GM18519 (cell line): ENCODE results near the gene CT45A7.
"Not testable (repeated sequence)": the region's sequence is repeated elsewhere in the genome, so short reads cannot be mapped to it uniquely, and the experiment has no call there.

Experiments
- ATAC-seq: cut with Tn5 transposase; IDR thresholded peaks from one replicate; pipeline ENCODE4 v1.9.1; 2021; ENCODE audit warnings: mild to moderate bottlenecking, moderate library complexity; ENCODE audit not compliant: unreplicated experiment, low FRiP score

CT45A7 gene

GRCh38 chrX:135837180-135837579 lies at the start of gene CT45A7:
CT45A7 (minus strand) TSS chrX:135837280; CDS start chrX:135833533, 3,747 bp downstream.
- not testable (repeated sequence) for ATAC-seq

GRCh38 chrX:135882741-135883140 lies 45.7 kb upstream of the CT45A7 start:
- not testable (repeated sequence) for ATAC-seq

GRCh38 chrX:135871712-135872111 lies 34.6 kb upstream of the CT45A7 start, which contains the start of gene CT45A9:
CT45A9 (minus strand) TSS chrX:135871812; CDS start chrX:135868061, 3,751 bp downstream.
- ATAC-seq = not testable (repeated sequence)

- not testable (repeated sequence) for ATAC-seq
Measured at GRCh38 chrX:135854438-135854837, 17.4 kb upstream of the CT45A7 start, which contains the start of gene CT45A8. CT45A8 (minus strand) TSS chrX:135854538; CDS start chrX:135850783, 3,755 bp downstream.

- ATAC-seq = not testable (repeated sequence)
Measured at GRCh38 chrX:135819912-135820311, 17.2 kb downstream of the CT45A7 start, which contains the start of gene CT45A2. CT45A2 (minus strand) TSS chrX:135820012; CDS start chrX:135816265, 3,747 bp downstream.

- not testable (repeated sequence) for ATAC-seq
Measured at GRCh38 chrX:135802687-135803086, 34.4 kb downstream of the CT45A7 start, which contains the start of gene CT45A6. CT45A6 (minus strand) TSS chrX:135802787; CDS start chrX:135798993, 3,794 bp downstream.

GRCh38 chrX:135785403-135785802 lies 51.7 kb downstream of the CT45A7 start, which contains the start of gene CT45A5:
CT45A5 (minus strand) TSS chrX:135785503; CDS start chrX:135781729, 3,774 bp downstream.
- ATAC-seq = not testable (repeated sequence)
